COLO668 (cell line): ENCODE results near the gene NIP7.
"Not testable (repeated sequence)": the region's sequence is repeated elsewhere in the genome, so short reads cannot be mapped to it uniquely, and the experiment has no call there.

Experiments
- DNase-seq: peaks from one replicate; lab custom pipeline; 2025; ENCODE audit not compliant: unreplicated experiment; lab: John Stamatoyannopoulos, UW

NIP7 gene

GRCh38 chr16:69340095-69340644, 598 bp downstream of the NIP7 start:
- no peak for DNase-seq

GRCh38 chr16:69344171-69344570, 4.6 kb downstream of the NIP7 start:
- no peak for DNase-seq

- DNase-seq: no peak
Measured at GRCh38 chr16:69345923-69346322, 6.4 kb downstream of the NIP7 start.

GRCh38 chr16:69346683-69347082, 7.1 kb downstream of the NIP7 start:
- no peak for DNase-seq

- no peak for DNase-seq
Measured at GRCh38 chr16:69348222-69348621, 8.7 kb downstream of the NIP7 start.

- DNase-seq: no peak
Measured at GRCh38 chr16:69349536-69349935, 10.0 kb downstream of the NIP7 start.

- DNase-seq: no peak
Measured at GRCh38 chr16:69350536-69351133, 11.1 kb downstream of the NIP7 start.

- peak; percentile 77 for DNase-seq
Measured at GRCh38 chr16:69351309-69352027, 11.9 kb downstream of the NIP7 start, which contains the start of gene TMED6. Gene TMED6 (minus strand): TSS chr16:69351786. CDS start chr16:69351753, 33 bp downstream.

- not testable (repeated sequence) for DNase-seq
Measured at GRCh38 chr16:69360070-69360469, 20.5 kb downstream of the NIP7 start.

GRCh38 chr16:69363281-69363717, 23.7 kb downstream of the NIP7 start:
- DNase-seq: no peak

- DNase-seq: no peak
Measured at GRCh38 chr16:69364088-69364487, 24.5 kb downstream of the NIP7 start.

GRCh38 chr16:69365901-69366300, 26.3 kb downstream of the NIP7 start:
- DNase-seq: no peak

GRCh38 chr16:69366431-69366830, 26.9 kb downstream of the NIP7 start:
- DNase-seq: no peak

- DNase-seq: no peak
Measured at GRCh38 chr16:69367980-69368379, 28.4 kb downstream of the NIP7 start.

GRCh38 chr16:69368866-69369265, 29.3 kb downstream of the NIP7 start:
- DNase-seq: no peak

- no peak for DNase-seq
Measured at GRCh38 chr16:69371564-69371963, 32.0 kb downstream of the NIP7 start.

- DNase-seq: no peak
Measured at GRCh38 chr16:69373019-69373418, 33.4 kb downstream of the NIP7 start.

- no peak for DNase-seq
Measured at GRCh38 chr16:69376393-69377059, 37.0 kb downstream of the NIP7 start.

GRCh38 chr16:69378036-69378435, 38.5 kb downstream of the NIP7 start:
- DNase-seq: no peak

- DNase-seq: no peak
Measured at GRCh38 chr16:69378760-69379159, 39.2 kb downstream of the NIP7 start.

GRCh38 chr16:69381231-69381630, 41.7 kb downstream of the NIP7 start:
- no peak for DNase-seq

- no peak for DNase-seq
Measured at GRCh38 chr16:69382421-69382820, 42.8 kb downstream of the NIP7 start.
